Measurements from ENCODE around the gene CLCF1.

CLCF1 gene

GRCh38 chr11:67419325-67420049 is 46.1 kb upstream of the CLCF1 start:
- H3K9me3 Mint-ChIP-seq = no peaks in the 10 kb centered on the region
- peaks cover 36% of the 10 kb centered on the region for H3K27me3 Mint-ChIP-seq (ENCODE audit: low read depth, poor library complexity)
- no peak for TF ChIP-seq CTCF (IDR thresholded peaks at IDR 0.05)
- H3K27ac Mint-ChIP-seq = no peak overlapping the region
- no peak for DNase-seq
- peaks cover 25% of the 10 kb centered on the region for H3K4me1 Mint-ChIP-seq
- H3K36me3 Mint-ChIP-seq (ENCODE audit: low read depth) = no peaks in the 10 kb centered on the region
- peak overlapping the region; percentile 78 for H3K4me3 Mint-ChIP-seq

DNA sequence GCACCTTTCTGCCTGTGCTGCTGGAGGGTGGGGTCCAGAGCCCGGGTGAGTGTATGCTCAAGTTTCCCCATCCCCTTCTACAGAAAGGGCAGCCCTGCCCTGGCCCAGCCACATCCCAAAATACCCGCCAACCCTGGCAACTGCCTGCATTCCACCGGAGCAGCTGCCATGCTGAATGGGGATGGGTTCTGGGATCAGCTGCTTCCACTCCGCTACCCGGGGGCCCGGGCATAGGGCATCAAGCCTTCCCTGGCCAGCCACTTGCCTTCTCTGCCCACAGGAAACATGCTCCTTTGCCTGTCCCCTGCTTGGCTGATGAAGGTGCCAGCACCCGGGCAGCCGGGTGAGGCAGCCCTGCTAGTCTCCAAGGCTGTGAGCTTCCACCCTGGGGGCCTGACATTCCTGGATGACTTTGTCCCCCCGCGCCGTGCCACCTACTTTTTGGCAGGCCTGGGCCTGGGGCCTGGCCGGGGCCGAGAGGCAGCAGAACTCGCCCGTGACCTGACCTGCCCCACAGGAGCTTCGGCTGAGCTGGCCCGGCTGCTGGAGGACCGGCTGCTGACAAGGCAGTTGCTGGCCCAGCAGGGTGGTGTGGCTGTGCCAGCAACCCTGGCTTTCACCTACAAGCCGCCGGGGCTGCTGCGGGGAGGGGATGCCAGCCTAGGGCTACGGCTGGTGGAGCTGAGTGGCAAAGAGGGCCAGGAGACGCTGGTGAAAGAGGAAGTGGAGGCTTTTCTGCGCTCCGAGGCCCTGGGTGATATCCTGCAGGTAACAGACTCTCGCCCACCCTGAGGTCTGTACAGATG is 45.3 kb upstream of the CLCF1 start:
- H3K4me1 Mint-ChIP-seq = peaks cover 25% of the 10 kb centered on the region
- peaks cover 44% of the 10 kb centered on the region for H3K27me3 Mint-ChIP-seq (ENCODE audit: low read depth, poor library complexity)
- no peak overlapping the region for H3K27ac Mint-ChIP-seq
- no peak for DNase-seq
- H3K9me3 Mint-ChIP-seq = no peaks in the 10 kb centered on the region
- no peak for TF ChIP-seq CTCF (IDR thresholded peaks at IDR 0.05)
- H3K4me3 Mint-ChIP-seq = no peak overlapping the region
- no peaks in the 10 kb centered on the region for H3K36me3 Mint-ChIP-seq (ENCODE audit: low read depth)

GRCh38 chr11:67417425-67417824 is 44.0 kb upstream of the CLCF1 start:
- H3K27ac Mint-ChIP-seq = no peak overlapping the region
- H3K27me3 Mint-ChIP-seq (ENCODE audit: low read depth, poor library complexity) = peaks cover 53% of the 10 kb centered on the region

DNA sequence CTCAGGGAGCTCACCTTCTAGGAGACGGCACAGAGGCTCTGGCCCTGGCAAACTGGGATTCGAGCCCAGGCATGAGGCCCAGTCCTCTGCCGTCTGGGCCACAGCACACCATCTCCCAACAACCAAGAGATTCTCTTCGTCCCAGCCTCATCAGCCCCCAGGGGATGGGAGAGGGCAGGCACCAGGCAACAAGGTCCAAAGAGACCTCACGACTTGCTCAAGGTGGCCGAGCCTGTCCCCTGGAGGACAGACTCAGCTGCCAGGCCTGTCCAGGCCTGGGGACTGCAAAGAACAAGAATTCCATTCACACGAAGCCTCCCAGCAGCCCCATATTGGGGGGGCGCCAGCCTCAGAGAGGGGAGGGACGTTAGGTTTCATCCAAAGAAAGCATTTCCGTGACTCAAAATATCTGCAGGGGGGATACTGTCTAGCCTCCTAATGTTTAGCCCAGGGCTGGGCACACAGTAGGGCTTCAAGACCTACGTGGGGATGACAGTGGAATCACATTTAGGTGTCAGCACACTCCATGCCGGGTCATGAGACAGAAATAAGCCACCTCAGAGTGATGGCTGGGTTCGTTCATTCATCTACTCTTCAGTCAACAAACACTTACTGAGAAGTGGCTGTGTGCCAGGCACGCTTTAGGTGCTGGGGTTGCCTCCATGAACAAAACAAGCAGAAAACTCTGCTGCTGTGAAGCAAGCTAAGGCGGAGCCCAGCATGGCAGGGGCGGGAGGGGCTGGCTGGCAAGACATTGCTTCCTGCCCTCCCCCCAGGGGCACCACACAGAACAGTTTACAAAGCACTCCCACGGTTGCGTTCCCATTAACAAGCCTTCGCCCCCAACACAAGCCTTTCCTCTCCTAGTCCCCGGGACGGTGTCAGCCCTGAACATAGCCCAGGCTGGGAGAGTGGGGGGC is 43.3 kb upstream of the CLCF1 start:
- no peaks in the 10 kb centered on the region for H3K36me3 Mint-ChIP-seq (ENCODE audit: low read depth)
- peak overlapping the region; percentile 71 for H3K4me3 Mint-ChIP-seq
- no peak overlapping the region for H3K27ac Mint-ChIP-seq
- peaks cover 30% of the 10 kb centered on the region for H3K4me1 Mint-ChIP-seq
- no peak for DNase-seq
- no peak for TF ChIP-seq CTCF (IDR thresholded peaks at IDR 0.05)
- peaks cover 58% of the 10 kb centered on the region for H3K27me3 Mint-ChIP-seq (ENCODE audit: low read depth, poor library complexity)
- H3K9me3 Mint-ChIP-seq = no peaks in the 10 kb centered on the region

More at GRCh38 chr11:67417425-67417824, 44.0 kb upstream of the CLCF1 start:
- TF ChIP-seq CTCF (IDR thresholded peaks at IDR 0.05) = no peak
- H3K36me3 Mint-ChIP-seq (ENCODE audit: low read depth) = no peaks in the 10 kb centered on the region
- no peak overlapping the region for H3K4me3 Mint-ChIP-seq
- no peak for DNase-seq
- H3K9me3 Mint-ChIP-seq = no peaks in the 10 kb centered on the region
- H3K4me1 Mint-ChIP-seq = peaks cover 26% of the 10 kb centered on the region

DNA sequence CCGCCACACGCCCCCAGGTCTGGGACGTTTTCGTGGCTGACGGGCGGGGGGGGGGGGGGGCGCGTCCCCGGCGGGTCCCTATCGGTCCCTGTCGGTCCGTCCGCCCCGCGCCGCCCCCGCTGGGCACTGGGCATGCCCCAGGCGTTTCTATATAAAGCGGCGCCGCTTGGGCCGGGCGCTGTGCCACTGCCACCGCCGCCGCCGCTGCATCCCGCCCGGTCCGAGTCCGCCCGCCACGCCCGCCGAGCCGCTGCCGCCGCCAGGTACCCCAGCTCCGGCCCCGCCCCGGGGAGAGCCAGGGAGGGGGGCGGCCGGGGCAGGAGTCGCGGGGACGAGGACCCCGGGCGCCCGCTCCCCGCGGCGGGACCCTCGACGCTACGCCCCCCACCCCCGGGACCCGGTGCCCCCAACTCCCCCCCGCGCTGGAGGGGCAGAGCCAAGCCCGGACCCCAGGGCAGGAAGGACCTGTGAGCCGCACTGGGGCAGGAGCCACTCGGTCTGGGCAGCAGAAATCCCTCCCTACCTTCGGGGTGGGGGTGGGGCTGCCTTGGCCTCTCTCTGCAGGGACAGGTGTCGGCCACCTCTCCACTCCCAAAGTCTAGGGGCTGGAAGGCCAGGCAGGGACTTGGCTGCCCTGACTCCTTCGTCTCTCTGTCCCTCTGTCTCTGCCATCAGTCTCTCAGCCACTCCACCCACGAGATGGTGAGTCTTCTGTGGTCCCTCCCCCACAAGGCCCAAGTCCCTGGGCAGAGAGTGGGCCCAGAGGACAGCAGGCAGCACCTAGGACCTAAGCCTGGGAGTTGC is 42.3 kb upstream of the CLCF1 start, which contains the start of gene CARNS1:
TSS of gene CARNS1 (plus strand) at position 178 of the 804 bp plus-strand sequence. CDS start at position 700, 522 bp downstream.
- H3K36me3 Mint-ChIP-seq (ENCODE audit: low read depth) = no peaks in the 10 kb centered on the region
- peaks cover 37% of the 10 kb centered on the region for H3K4me1 Mint-ChIP-seq
- DNase-seq = no peak
- H3K4me3 Mint-ChIP-seq = peak within 1 kb of the TSS; percentile 71
- H3K27me3 Mint-ChIP-seq (ENCODE audit: low read depth, poor library complexity) = peaks cover 58% of the 10 kb centered on the region
- H3K9me3 Mint-ChIP-seq = no peaks in the 10 kb centered on the region
- no peak for TF ChIP-seq CTCF (IDR thresholded peaks at IDR 0.05)
- no peak within 1 kb of the TSS for H3K27ac Mint-ChIP-seq

Data from nephron progenitor cell (in vitro differentiated cells).